Ishikawa (cell line): Measurements from ENCODE around the gene GRIP2.

Source experiments
- CEBPB ChIP-seq: IDR thresholded peaks from 2 replicates; pipeline ENCODE4 v1.6.1; 2012
- CREB1 ChIP-seq: IDR thresholded peaks from 2 replicates; pipeline ENCODE4 v1.6.1; 2012; ENCODE audit warnings: low read depth
- EGR1 ChIP-seq: IDR thresholded peaks from 2 replicates; pipeline ENCODE4 v1.6.1; 2012
- EP300 ChIP-seq: IDR thresholded peaks from 2 replicates; pipeline ENCODE4 v1.6.1; 2012; ENCODE audit warnings: borderline replicate concordance
- FOXM1 ChIP-seq: IDR thresholded peaks from 2 replicates; pipeline ENCODE4 v1.6.1; 2012; ENCODE audit warnings: low read depth, borderline replicate concordance
- MAX ChIP-seq: IDR thresholded peaks from 2 replicates; pipeline ENCODE4 v1.6.1; 2012
- NFIC ChIP-seq: IDR thresholded peaks from 2 replicates; pipeline ENCODE4 v1.6.1; 2012
- RAD21 ChIP-seq: IDR thresholded peaks from 2 replicates; pipeline ENCODE4 v1.6.1; 2012; ENCODE audit warnings: low read depth
- REST ChIP-seq: IDR thresholded peaks from 2 replicates; pipeline ENCODE4 v1.6.1; 2012; ENCODE audit warnings: low read depth, mild to moderate bottlenecking
- TAF1 ChIP-seq: IDR thresholded peaks from 2 replicates; pipeline ENCODE4 v1.6.1; 2012; ENCODE audit warnings: low read depth, mild to moderate bottlenecking
- TCF12 ChIP-seq: IDR thresholded peaks from 2 replicates; pipeline ENCODE4 v1.6.1; 2012; ENCODE audit warnings: low read depth
- TEAD4 ChIP-seq: IDR thresholded peaks from 2 replicates; pipeline ENCODE4 v1.6.1; 2012
- YY1 ChIP-seq: IDR thresholded peaks from 2 replicates; pipeline ENCODE4 v1.6.1; 2012; ENCODE audit warnings: low read depth
- ZBTB7A ChIP-seq: IDR thresholded peaks from 2 replicates; pipeline ENCODE4 v1.6.1; 2012; ENCODE audit warnings: low read depth
- TF ChIP-seq, protein P1 (sequence below): IDR thresholded peaks from 2 replicates; pipeline ENCODE4 v1.6.1; 2012

GRIP2 gene

GRCh38 chr3:14441920-14442300 is 98.2 kb downstream of the GRIP2 start:
- TF ChIP-seq RAD21 = no peak
- no peak for TF ChIP-seq REST
- no peak for TF ChIP-seq ZBTB7A

- no peak for TF ChIP-seq TCF12
- TF ChIP-seq RAD21 = no peak
- TF ChIP-seq FOXM1 = no peak
- TF ChIP-seq, protein P1, sequence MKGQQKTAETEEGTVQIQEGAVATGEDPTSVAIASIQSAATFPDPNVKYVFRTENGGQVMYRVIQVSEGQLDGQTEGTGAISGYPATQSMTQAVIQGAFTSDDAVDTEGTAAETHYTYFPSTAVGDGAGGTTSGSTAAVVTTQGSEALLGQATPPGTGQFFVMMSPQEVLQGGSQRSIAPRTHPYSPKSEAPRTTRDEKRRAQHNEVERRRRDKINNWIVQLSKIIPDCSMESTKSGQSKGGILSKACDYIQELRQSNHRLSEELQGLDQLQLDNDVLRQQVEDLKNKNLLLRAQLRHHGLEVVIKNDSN = no peak
- no peak for TF ChIP-seq CREB1
These were observed 98.8 kb downstream of the GRIP2 start for GRCh38 chr3:14441240-14441919.

GRCh38 chr3:14440531-14441239 is 99.5 kb downstream of the GRIP2 start:
- TF ChIP-seq, protein P1 = no peak
- no peak for TF ChIP-seq EGR1
- TF ChIP-seq TCF12 = no peak
- no peak for TF ChIP-seq ZBTB7A
- no peak for TF ChIP-seq CREB1
- TF ChIP-seq EP300 = no peak
- TF ChIP-seq YY1 = no peak
- no peak for TF ChIP-seq CEBPB
- no peak for TF ChIP-seq FOXM1
- no peak for TF ChIP-seq MAX
- TF ChIP-seq TAF1 = no peak
- no peak for TF ChIP-seq TEAD4
- TF ChIP-seq RAD21 = no peak
- no peak for TF ChIP-seq NFIC
- TF ChIP-seq REST = no peak

DNA sequence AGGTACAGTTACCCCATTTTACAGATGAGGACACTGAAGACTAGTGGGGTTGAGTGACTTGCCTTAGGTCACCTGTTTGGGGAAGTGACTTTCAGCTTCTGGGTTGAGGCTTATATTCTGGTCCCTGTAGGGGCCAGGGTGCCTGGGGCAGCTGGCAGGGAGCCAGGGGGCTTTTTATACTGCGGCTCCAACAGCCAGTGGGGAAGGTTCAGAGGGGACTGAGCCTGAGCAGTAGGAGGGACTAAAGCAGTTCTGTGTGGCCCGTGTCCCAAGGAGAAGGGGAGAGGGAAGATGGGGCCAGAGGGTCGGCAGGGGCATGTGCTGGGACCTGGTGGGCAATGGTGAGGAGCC is 100.0 kb downstream of the GRIP2 start:
- TF ChIP-seq CEBPB = no peak

DNA sequence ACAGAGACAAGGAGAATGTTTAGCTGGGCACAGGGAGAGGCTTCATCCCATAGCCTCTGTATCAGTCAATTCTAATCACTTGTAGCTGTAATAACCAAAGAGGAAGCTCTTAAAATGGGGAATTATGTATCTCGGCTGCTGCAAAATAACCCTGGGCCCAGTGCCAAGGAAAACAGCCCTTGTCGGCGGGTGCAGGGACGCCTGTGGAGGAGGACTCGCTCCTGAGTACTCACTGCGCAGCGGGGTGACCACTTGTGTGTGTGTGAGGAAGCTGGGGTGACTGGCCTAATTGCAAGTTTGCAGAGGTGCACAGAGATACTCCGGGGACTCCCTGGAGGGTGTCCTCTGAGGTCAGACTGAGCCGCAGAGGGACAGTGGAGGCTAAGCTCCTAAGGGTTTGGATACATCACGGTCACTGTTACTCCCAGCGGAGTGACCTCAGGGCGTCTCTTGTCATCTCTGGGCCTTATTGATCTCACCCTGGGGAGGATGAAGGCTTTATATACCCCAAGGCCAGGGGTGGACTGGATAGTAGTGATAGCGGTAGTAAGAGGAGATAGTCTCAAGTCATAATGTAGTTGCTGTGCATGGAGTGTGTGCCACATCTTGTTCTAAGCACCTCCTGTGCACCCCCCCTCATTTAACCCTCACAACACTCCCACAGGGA is 100.5 kb downstream of the GRIP2 start:
- no peak for TF ChIP-seq EGR1
- TF ChIP-seq NFIC = peak; percentile 97
- TF ChIP-seq EP300 = peak; percentile 72; the same call in 1 of the 2 replicates
- peak; percentile 11; the same call in 1 of the 2 replicates for TF ChIP-seq MAX
- TF ChIP-seq CEBPB = no peak
- TF ChIP-seq ZBTB7A = no peak
- TF ChIP-seq YY1 = no peak
- TF ChIP-seq FOXM1 = no peak
- TF ChIP-seq, protein P1 = no peak
- peak; percentile 72 for TF ChIP-seq TEAD4
- peak; percentile 86 for TF ChIP-seq TCF12
- no peak for TF ChIP-seq TAF1
- no peak for TF ChIP-seq RAD21
- no peak for TF ChIP-seq CREB1
- no peak for TF ChIP-seq REST
